GM19468 (cell line): ENCODE measurements around the gene NOXRED1.
"Not testable (repeated sequence)": the region's sequence is repeated elsewhere in the genome, so short reads cannot be mapped to it uniquely, and the experiment has no call there.

Source experiments
- ATAC-seq: cut with Tn5 transposase; IDR thresholded peaks from one replicate; pipeline ENCODE4 v1.9.1; 2021; ENCODE audit warnings: mild to moderate bottlenecking, moderate library complexity, moderate number of reproducible peaks; ENCODE audit not compliant: unreplicated experiment; ENCODE audit errors: extremely low read depth

NOXRED1 gene

GRCh38 chr14:77423423-77423822 is at the start of gene NOXRED1:
TSS of gene NOXRED1 (minus strand) at chr14:77423523. CDS start at chr14:77422889, 634 bp downstream.
- ATAC-seq, result no peak

- ATAC-seq, result no peak
Measured at GRCh38 chr14:77470224-77470870, 47.0 kb upstream of the NOXRED1 start.

GRCh38 chr14:77469539-77469938 is 46.2 kb upstream of the NOXRED1 start:
- ATAC-seq, result no peak

GRCh38 chr14:77469067-77469505 is 45.8 kb upstream of the NOXRED1 start:
- no peak for ATAC-seq

GRCh38 chr14:77467801-77468200 is 44.5 kb upstream of the NOXRED1 start:
- no peak for ATAC-seq

- no peak for ATAC-seq
Measured at GRCh38 chr14:77459072-77459723, 35.9 kb upstream of the NOXRED1 start.

- ATAC-seq, result no peak
Measured at GRCh38 chr14:77458249-77458950, 35.1 kb upstream of the NOXRED1 start.

- ATAC-seq, result peak; percentile 95
Measured at GRCh38 chr14:77457522-77458248, 34.4 kb upstream of the NOXRED1 start, which contains the start of the genes AHSA1 and VIPAS39. TSS of gene AHSA1 (plus strand) at chr14:77458093. CDS start at chr14:77458190, 97 bp downstream. TSS of gene VIPAS39 (minus strand) at chr14:77457601. CDS start at chr14:77454102, 3,499 bp downstream.

GRCh38 chr14:77457115-77457521 is 33.8 kb upstream of the NOXRED1 start:
- ATAC-seq, result no peak

GRCh38 chr14:77455966-77456640 is 32.8 kb upstream of the NOXRED1 start:
- no peak for ATAC-seq

- ATAC-seq, result no peak
Measured at GRCh38 chr14:77442196-77442595, 18.9 kb upstream of the NOXRED1 start.

GRCh38 chr14:77439861-77440260 is 16.5 kb upstream of the NOXRED1 start:
- no peak for ATAC-seq

GRCh38 chr14:77438596-77438995 is 15.3 kb upstream of the NOXRED1 start:
- ATAC-seq, result no peak

GRCh38 chr14:77436042-77436441 is 12.7 kb upstream of the NOXRED1 start:
- ATAC-seq, result no peak

GRCh38 chr14:77426396-77426795 is 3.1 kb upstream of the NOXRED1 start:
- ATAC-seq, result no peak

GRCh38 chr14:77424862-77425261 is 1.5 kb upstream of the NOXRED1 start:
- ATAC-seq, result no peak

- ATAC-seq, result no peak
Measured at GRCh38 chr14:77421201-77421600, 2.1 kb downstream of the NOXRED1 start.

- ATAC-seq, result no peak
Measured at GRCh38 chr14:77416836-77417235, 6.5 kb downstream of the NOXRED1 start.

GRCh38 chr14:77416098-77416497 is 7.2 kb downstream of the NOXRED1 start:
- ATAC-seq, result not testable (repeated sequence)
